Measurements from ENCODE around the gene GFRA1.
"Not testable (repeated sequence)": the region's sequence is repeated elsewhere in the genome, so short reads cannot be mapped to it uniquely, and the experiment has no call there.

GFRA1 gene

GRCh38 chr10:116195583-116195982 lies 77.4 kb downstream of the GFRA1 start:
- no peak for DNase-seq

DNA sequence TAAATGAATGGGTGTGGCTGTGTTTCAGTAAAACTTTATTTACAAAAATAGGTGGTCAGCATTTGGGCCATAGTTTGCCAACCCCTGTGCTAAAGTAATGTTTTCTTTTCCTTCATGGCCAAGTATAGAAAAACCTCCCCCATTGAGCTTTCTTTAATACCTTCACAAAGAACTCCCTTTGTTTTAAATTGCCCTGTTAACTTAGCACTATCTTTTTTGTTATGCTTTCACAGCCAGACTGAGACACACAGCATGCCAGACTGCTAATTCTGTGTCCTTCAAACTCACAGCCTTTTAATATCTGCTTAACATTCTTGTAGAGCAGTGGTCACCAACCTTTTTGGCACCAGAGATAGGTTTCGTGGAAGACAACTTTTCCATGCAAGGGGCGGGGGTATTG lies 78.0 kb downstream of the GFRA1 start:
- no peak for DNase-seq

DNA sequence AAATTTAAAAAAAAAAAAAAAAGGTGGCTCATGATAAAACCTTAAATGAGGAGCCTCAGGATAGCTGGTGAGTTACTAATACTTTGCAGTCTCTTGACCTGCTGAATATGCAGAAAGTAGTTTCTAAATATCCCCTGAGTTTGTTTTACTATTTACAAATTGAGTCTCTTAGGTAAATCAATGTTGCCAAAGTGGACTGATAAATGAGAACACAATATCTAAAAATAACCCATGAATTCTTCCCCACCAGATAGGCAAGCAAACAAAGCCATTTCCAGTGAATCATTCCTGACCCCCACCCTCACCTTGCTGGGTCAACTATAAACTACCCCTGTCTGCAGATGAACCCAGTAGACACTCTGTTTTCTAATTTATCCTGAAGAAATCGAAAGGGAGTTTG lies 78.9 kb downstream of the GFRA1 start:
- no peak for DNase-seq

DNA sequence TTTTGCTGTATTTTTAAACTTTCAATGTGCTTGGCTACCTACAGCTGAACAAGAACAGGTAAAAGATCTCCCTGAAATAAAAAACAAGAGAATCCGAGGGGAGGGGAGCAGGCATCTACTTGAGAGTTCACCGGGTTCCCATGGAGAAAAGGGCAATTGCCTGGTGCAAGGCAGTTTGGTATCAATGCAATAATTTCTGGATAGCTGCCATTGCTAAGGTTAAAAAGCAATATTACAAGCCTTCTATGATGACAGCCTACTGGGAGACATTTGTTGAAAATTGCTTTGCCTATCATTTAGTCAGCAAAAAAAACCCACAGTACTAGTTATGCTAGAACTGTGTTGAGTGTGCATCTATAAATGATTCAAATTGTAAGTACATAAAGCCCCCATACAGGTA lies 82.1 kb downstream of the GFRA1 start:
- DNase-seq: no peak

DNA sequence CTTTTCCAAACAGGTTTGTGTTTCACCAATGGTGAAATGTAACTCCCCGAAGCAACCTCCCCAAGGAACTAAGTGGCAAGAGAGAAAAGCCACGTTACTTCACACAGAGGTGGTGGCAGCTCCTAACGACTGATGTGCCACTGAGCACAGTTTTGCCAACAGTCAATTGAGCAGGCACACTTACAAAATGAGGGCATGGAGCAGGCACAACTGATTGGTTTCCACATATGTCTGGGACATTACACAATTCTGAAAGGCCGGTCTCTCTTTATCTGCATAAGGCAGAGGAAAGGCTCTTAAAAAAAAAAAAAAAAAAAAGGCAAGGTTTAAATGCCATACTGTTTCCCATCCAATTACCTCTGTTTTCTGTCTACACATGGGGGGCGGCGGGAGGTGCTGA lies 86.7 kb downstream of the GFRA1 start:
- DNase-seq: no peak

GRCh38 chr10:116185199-116185867 lies 87.7 kb downstream of the GFRA1 start:
- no peak for DNase-seq

DNA sequence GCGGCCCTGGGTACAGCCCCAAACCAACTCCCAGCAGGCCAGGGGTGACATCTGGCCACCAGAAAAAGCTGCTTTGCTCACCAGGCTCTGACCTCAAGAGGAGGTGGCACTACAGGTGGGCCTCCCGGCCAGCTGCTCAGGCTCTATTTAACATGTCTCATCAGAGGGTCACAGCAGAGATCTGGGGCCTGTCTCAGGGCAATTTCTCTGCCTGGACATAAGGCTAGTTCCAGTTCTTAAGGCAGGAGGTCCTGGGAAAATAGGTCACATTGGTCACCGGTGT lies 88.6 kb downstream of the GFRA1 start:
- no peak for DNase-seq

- no peak for DNase-seq
Observed at GRCh38 chr10:116183733-116184511, 89.1 kb downstream of the GFRA1 start.

GRCh38 chr10:116182426-116182825 lies 90.6 kb downstream of the GFRA1 start:
- no peak for DNase-seq

- DNase-seq: no peak
Observed at GRCh38 chr10:116178086-116178605, 94.9 kb downstream of the GFRA1 start.

DNA sequence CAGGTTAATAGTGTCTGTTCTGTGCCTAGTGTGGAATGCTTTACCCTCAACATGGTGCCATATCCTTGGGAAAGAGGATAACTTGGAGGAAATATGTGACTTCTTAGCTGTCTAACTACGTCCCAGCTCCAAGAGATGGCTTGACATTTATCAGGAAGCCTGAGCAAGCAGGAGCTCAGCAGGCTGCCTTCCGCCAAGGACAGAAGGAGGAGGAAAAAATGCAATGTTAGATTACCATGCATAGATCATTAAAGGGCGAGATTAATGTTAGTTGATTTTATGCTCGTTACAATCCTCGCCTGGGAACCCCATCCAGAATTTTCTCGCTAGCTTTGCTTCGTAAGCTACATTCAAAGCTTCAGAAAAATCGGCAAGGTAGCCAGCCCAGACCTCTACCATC lies 97.8 kb downstream of the GFRA1 start:
- no peak for DNase-seq

GRCh38 chr10:116171505-116171904 lies 101.5 kb downstream of the GFRA1 start:
- DNase-seq: no peak

DNA sequence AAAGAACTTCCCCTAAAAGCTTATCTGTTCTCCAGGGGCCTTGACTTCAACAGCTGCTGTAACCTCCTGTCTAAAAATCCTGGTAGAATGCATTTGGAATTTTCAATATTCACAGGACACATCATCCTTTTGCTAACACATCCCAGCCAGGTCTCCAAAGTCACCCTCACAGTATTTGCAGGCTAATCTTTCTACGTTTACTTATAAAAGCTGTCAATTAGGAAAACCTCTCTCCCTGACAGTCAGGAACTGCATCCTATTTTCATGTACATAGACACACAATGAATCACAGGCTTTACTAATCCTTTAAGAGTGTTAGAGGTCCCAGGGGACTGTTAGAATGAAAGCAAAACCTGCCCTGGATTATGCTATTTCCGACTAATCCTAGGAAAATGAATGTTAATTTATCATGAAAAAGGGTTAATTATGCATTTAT lies 102.2 kb downstream of the GFRA1 start:
- no peak for DNase-seq

DNA sequence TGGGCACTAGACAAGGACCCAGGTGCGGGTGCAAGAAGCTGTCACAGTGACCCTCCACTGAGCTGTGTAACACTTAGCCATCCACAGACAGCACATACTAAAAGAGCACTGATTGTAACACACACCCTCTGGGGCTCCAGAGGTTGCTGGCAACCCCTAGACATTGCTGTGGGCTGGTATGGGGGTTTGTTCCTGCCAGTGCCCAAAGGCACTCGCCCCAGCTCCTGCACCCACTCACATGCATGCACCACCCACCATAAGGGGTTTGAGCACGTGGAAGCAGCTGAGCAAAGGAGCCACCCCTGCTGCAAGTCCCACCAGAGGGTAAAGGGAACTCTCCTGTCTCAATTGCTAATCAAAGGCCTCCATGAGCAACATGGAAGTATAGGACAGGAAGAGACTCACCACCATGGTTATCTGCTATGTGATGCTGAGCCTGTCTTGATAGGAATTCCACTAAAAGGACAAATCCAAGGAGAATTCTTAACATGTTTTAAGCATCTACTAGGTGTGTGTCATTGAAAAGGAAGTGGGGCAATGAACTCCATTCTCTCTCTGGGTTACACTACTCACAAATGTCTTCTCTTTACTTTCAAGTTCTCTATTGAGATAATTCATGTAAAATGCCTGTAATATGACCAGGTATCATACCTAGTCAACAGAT lies 103.1 kb downstream of the GFRA1 start:
- no peak for DNase-seq

- no peak for DNase-seq
Observed at GRCh38 chr10:116168745-116169144, 104.3 kb downstream of the GFRA1 start.

DNA sequence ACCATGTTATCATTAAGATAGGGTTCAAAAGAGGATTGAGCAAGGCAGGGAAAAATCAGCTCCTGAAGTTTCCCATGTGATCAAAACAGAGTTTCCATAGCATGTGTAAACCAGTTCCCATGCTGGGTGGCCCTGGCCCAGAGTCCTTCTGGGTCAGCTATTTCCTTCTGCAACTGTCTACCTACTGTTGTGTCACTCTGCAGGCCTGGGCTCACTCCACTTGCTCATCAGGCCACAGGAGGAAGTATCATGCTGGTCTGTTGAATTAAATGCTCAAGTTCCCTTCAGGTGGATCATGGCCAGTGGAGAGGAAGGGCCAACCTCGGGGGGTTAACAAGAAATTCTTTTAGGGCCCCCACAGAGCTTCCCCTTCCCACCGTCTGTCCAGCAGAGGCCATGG lies 104.7 kb downstream of the GFRA1 start:
- DNase-seq: no peak

DNA sequence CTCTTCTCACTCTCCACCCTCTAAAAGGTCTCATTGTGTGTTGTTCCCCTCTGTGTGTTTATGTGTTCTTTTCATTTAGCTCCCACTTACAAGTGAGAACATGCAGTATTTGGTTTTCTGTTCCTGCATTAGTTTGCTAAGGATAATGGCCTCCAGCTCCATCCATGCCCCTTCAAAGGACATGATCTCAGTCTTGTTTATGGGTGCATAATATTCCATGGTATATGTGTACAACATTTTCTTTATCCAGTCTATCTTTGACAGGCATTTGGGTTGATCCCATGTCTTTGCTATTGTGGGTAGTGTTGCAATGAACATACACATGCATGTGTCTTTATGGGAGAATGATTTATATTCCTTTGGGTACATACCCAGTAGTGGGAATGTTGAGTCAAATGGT lies 107.1 kb downstream of the GFRA1 start:
- not testable (repeated sequence) for DNase-seq

DNA sequence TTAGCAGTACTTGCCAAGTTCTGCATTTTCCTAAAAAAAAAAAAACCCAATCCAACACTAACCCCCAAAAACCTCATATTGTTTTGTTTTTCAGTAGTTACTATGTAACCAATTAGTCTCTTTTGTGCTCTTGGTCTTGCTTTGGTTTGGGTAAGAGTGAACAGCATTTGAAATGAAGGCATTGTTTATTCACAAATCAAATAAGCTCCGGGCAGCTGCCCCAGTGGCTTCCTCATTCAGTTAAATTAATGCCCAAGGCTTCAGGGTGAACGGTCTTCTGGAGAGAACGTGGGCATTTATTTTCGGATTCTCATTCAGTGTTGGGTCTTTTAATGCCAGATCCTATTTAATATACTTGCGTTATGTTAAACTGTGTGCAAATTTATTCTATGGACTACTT lies 108.7 kb downstream of the GFRA1 start:
- no peak for DNase-seq

- no peak for DNase-seq
Observed at GRCh38 chr10:116163333-116164131, 109.5 kb downstream of the GFRA1 start.

GRCh38 chr10:116162851-116163250 lies 110.2 kb downstream of the GFRA1 start:
- no peak for DNase-seq

- no peak for DNase-seq
Observed at GRCh38 chr10:116160271-116160670, 112.7 kb downstream of the GFRA1 start.

GRCh38 chr10:116159197-116159596 lies 113.8 kb downstream of the GFRA1 start:
- DNase-seq: no peak

DNA sequence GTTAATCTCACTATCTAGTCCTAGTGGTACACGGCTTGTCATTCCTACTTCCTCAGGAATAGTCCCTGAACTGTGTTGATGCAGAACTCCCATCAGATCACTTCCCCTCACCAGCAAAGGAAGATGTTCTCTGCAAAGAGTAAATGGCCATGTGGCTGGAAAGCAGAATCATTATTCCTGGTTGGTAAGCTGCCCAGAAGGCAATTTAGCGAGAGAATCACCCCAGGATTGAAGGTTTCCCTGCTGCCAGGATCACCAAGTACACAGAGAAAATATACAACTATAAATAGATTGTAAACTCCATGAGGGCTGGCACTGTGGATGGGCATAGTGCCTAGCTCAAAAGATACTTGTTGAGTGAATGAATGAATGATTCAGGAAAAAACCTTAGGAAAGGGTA lies 115.0 kb downstream of the GFRA1 start:
- DNase-seq: no peak
